HPDE6-E6E7 (cell line): ENCODE measurements around the gene TUG1.
A peak's percentile ranks its signal among the peaks of the same experiment; 100 is the strongest.

Experiments
- DNase-seq: peaks from one replicate; pipeline ENCODE4 v3.0.0; 2011; ENCODE audit warnings: missing footprints; ENCODE audit errors: extremely low spot score

TUG1 gene

DNA sequence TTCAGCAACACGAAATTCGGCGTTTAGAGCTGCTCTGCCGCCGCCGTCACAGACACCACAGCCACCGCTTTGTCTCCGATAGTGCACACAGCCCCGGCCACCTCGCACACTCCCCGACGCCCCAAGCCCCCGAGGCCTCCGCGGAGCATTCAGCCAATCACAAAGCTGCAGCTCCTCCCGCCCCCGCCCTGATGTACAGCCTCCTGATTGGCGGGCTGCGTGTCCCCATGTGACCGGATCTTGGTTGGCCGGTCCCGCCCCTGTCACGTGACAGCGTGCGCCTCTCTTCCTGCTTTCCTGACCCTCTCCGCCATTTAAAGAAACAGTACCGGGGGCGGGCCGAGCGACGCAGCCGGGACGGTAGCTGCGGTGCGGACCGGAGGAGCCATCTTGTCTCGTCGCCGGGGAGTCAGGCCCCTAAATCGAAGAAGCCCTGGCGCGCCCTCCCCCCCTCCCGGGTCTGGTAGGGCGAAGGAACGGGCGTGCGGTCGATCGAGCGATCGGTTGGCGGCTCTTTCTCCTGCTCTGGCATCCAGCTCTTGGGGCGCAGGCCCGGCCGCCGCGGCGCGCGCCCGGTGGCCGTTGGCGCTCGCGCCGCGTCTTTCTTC lies at the start of gene TUG1:
TSS of gene TUG1 (plus strand) at position 342 of the 608 bp plus-strand sequence.
- peak; percentile 98 for DNase-seq

DNA sequence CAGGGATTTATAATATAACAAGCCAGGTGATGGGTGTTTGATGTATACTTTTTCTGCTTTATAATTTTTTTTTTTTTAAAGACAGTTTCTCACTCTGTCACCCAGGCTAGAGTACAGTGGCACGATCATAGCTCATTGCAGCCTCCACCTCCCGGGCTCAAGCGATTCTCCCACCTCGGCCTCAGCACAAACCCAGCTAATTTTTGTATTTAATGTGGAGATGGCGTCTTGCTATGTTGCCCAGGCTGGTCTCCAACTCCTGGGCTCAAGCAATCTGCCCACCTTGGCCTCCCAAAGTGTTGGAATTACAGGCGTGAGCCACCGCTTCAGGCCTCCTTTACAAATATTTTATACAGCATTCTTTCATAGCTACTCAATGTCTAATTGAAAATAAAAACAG lies 49.1 kb upstream of the TUG1 start:
- no peak for DNase-seq

DNA sequence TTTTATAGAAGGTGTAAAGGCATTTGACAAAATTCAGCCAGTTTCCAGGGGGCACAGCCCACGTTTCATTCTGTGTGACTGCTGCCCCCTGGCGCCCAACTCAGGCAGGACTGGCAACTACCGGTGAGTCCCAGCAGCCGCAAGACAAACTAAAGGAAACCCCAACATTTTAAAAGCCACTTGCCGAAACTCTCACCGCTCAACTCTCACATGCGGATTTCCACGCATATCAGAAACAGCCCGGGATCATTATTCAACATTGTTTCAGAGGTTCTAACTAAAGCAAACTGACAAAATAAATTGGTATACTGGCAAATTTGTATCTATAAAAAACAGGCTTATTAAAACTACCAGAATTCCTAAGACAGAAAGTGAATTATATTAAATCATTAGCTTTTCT lies 48.7 kb upstream of the TUG1 start:
- DNase-seq, result peak; percentile 66

DNA sequence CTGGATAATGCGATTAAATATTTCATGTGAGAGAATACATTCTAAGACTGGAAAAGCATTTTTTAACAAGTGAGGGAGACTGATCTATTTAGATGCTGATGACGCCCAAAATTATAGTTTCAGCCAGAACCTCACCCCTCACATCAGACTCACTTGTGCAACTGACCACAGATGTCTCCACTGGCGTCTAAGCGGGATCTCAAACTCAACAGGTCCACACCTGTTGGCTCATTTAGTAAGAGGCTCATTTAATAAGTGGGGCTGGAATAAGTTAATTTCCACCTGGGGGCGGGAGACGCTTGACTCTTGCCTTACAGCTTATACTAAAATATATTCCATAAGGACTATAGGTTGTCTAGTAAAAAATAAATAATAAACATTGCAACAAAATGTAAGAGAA lies 48.0 kb upstream of the TUG1 start:
- DNase-seq, result peak; percentile 39

DNA sequence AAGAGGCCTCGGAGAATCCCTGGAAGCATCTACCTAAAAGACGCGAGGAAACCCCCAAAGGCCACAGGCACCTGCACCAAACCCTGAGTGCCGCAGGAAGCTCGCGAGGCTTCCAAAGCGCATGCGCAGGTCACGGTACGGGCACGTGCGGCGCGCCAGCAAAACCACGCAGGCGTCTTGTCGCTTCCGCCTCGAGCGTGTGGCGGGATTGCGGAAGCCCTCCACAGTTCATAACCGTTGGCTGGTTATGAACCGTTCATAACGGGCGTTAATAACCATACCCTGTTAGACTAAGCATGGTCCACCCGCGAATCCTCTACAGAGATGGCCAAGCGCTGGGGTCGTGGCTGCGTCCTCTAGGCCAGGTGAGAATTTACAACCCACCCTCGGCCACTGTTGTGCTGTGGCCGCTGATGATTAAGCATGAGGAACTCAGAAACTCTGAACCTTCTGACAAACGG lies 46.9 kb upstream of the TUG1 start:
- peak; percentile 39 for DNase-seq

DNA sequence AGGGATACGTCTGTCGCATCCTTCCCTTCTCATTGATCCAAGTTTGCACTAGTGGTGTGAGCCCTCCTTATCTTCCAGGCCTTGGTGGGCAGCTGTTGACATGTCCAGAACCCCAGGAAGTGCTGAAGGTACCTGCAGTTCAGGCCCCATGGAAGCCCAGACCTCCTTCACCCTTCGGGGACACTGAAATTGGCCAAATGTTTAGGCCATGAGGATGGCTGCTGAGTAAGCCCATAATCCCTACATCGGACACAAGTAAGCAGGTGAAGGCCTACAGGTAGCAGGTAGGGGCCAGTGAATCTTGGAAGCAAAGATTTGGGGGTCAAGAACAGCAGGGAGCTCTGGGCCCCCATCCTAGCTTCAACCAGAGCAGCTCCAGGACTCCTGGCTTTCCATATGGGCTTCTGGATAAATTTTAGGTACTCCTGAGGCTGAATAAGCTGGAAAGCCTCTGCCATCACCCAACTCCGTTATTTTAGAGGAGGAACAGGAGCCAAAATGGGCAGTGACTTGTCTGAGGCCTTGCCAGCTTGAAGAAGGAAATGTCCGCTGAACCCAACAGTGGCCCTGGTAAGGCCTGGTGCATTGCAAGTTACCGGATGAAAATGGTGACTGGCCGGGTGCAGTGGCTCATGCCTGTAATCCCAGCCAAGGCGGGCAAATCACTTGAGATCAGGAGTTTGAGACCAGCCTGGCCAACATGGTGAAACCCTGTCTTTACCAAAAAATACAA lies 45.7 kb upstream of the TUG1 start:
- DNase-seq, result no peak

DNA sequence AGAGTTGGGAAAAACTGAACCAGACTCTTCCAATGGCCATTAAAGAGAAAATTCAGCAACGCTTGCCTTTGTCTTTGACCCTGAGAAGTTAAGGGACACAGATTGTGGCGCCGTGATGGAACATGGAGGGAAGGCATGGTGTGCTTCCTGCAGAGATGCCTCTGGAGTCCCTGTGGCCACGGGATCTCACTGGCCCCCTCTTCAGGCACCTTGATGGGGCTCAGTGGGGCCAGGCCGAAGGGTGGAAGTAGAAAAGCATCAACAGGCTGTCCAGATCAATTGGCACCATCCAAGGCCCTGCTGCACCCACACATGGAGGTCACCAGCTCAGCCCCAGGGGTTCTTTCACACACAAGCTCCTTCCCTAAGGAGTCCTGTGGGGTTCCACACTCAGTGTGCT lies 43.4 kb upstream of the TUG1 start:
- DNase-seq, result no peak

DNA sequence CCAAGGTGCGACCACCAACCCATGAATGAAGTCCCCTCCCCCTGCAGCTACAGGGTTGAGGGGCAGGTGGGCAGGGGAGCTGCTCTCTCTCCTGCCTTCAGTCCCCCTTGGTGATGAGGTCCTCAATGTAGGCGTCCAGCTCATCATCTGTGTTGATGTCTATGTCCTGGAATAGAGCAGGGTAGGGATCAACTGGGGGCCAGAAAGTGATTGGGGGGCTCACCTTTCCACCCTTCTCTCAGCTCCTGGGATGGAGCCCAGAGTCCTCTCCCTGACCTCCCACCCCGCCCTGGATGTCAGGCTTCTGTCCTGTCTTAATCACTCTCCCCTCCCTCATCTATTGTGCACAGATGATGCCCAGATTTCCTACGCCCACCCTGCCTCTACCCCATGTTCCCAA lies 42.4 kb upstream of the TUG1 start:
- DNase-seq, result no peak

DNA sequence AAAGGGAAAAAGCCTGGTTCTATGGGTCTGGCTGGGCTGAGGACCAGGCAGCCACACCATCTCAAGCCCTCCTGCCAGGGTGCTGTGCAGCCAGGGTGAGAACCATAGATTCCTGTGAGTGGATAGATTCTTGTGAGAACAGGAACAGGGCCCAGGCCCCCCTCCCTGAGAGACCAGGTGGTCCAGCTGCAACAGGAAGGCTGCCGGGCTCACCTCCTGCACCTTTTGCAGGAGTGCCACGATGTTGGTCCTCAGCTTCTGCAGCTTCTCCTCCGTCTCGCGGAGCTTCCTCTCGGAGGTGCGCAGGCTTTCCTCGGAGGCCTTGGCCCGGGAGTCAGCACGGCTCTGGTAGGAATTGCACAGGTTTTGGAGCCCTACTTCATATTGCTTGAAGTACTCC lies 41.3 kb upstream of the TUG1 start:
- DNase-seq, result no peak

DNA sequence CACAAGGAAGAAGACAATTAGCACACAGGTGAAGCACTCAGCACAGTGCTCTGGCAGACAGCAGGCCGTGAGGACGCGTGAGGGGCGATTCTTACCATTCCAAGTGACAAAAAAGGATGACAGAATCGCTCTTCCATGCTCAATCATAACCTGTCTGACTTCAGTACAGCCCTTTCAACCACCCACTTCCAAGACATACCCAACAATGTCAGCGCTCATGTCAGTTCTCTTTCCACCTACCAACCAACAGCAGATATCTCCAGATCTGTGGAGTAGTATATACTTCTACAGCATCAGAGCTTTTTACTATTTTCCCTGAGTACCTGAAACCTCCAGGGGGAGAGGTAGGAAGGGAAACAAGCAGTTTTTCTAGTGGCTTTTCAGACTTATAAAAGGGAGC lies 40.7 kb upstream of the TUG1 start:
- DNase-seq, result no peak

DNA sequence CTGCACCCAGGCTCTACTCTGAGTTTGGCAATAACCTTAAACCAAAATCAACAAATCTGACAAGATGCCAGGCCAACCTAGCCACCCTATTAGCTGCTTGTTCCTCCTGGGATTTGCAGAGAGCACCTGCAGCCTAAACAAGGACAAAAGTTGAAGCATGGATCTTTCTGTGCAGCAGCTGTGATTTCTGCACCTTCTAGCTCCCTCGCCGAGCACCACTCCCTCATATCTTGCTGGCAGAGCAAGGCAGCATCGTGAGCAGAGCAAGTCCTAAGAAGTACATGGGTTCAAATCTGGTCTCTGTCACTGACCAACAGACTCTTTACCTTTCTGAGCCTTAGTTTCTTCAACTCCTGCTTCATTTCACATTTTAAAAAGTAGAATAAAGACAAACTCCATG lies 38.8 kb upstream of the TUG1 start:
- no peak for DNase-seq

DNA sequence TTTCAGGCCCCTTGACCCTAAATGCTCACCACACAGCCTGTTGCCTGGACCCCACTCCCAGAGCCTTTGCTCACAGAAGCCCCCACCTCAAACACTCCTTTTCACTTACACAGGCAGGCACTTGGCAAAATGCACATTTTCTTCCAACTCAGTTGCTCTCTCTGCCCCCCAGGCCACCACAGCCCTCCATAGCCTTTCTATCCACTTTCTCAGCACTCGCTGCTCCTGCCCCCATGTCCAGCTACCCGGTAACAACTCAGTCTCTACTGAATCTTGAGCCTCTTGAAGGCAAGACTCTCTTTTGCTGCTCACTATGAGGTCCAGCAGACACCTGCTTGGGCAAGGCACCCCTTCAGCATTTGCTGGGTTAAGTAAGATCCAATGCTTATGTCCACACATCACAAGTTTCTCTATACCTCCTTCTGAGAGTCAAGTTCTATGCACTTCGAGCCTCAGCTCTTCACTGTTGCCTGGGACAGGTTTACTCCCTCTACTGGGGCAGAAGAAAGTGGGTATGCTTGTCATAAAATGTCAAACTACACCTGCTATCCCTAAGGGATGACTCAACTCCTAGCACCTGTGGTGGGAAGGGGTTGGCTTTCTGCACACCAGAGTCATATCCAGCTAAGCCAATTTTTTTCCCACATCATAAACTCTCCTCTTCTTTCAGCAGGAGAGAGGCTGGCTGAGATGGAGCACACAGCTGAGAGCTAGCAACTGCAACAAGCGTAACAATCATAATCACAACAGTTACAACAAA lies 37.3 kb upstream of the TUG1 start:
- DNase-seq, result no peak

DNA sequence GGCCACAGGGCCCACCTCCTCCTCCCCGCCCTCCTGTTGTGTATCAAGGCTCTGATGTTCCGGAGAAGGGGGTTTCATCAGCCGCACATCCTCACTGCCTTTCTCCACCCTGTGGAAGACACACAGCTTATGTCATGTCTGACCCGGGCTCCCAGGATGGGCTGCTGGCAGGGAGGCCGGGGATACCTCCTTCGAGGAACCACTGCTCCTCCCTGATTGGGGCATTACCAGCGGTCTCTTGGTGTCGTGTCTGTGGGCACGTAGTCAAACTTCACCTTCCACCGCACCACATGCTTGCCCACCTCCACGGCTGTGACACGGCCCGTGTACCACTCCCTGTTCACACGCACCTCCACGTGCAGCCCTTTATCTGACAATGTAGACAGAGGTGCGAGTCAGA lies 36.4 kb upstream of the TUG1 start:
- DNase-seq, result no peak

DNA sequence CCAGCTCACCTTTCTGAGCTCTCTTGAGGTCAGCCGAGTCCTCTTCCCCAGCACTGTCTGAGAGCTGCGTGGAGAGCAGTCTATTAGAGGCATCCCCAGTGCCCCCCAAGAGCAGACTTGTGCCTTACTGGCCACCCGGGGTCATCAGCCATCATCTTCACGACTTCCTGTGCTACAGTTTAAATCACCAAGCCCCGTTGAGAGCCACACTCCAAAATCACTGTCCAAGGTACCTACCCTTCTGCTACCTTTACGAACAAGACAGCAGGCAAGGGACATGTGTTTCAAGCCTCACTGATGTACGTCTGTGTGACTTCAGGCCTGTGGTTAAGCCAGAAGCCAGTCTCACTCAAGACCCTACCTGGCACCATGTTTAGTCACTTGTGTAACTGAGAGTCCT lies 35.6 kb upstream of the TUG1 start:
- no peak for DNase-seq

DNA sequence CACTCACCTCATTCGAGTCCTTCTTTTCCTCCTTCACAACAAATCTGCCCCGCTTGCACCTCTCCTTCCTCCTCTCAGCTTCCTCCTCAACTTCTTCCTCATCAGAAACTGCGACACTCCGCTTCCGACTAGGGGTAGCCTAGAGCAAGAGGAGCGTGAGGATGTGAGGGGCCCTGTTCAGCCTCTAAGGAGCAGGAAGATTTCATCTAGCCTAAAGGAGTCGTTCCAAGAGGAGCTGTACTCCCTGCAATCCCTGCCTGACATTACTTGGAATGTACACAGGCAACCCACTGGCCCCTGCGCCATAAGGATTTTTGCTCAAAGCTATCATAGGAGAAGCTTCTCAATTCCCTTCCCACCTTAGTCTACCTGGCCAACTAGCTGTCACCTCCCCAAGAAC lies 35.0 kb upstream of the TUG1 start:
- no peak for DNase-seq

DNA sequence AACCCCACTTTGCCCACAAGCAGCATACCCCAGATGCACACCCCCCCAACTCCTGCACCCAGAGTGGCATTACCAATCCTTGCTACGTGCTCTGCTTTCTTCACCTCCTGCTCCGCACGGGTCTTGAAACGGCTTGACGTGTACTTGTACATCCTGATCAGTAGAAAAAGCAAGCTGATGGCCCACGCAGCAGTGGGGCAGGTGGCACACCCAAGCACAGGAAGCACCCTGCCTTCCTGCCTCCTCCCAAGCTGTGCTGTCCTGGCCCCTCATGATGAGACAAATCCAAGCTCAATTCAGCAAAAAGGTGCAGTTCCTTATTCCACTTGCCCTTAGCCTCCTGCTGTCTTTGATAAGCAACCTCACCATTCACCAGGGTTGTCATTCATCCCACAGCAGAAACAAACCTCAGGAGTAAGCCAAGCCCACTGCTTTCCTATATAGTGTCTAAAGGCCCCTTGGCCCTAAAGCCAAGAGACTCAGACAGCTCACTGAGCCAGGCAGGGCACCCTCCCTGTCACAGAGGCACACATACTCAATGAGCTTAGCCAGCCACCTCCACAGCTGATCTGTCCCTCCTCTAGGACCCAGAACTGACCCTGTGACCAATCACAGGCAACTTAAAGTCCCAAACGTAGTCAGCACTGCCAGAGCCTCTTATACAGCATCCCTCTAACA lies 28.2 kb upstream of the TUG1 start:
- DNase-seq, result no peak

DNA sequence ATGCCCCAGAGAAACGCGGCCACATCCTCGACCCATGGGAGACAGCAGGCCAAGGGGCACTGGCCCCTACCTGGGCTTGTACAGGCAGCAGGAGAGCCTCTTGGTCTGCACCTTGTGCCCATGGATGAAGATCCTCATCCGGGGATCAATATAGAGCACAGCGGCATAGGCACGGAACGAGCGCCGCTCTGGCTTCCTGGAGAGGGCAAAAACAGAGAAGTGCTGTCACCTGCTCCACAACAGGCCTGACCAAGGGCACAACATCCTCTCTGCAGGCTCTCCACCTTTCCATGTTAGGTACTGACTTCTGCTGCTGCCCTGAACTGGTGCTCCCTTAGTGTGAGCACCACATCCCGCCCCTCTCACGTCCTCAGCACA lies 27.7 kb upstream of the TUG1 start:
- no peak for DNase-seq

DNA sequence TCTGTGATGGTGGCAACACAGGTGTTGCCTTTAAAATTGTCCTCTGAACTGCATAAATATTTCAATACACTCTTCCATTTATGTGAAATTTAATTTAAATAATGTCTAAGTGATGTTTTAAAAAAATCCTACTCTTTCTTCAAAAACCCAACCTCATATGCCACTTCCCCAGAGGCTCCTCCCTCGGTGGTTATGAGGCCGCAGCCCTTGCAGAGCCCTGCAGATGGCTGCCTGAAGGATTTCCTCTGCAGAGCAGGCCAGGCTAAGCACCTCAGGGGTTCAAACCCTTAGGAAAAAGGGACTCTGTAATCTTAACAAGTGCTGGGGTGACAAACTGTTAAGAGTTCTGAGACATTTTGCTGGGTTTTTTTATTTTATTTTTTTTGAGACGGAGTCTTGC lies 25.7 kb upstream of the TUG1 start:
- no peak for DNase-seq

DNA sequence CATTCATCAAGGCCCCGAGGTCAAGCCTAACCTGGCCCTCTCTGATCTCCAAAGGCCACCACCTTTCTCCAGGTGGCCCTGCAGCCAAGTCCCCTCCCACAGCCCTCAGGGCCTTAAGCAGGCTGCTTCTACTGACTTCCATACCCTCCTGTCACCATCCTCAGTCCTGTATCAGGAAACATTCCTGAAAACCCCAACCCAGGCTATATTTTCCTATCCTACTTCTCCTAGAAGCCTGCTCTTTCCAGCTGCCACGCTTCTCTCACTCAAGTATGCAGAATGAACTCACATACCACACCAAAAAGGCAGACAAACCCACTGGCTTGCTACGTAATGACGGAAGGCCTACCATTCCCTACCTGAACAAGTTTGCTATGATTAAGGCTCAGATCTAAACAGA lies 24.1 kb upstream of the TUG1 start:
- DNase-seq, result no peak

DNA sequence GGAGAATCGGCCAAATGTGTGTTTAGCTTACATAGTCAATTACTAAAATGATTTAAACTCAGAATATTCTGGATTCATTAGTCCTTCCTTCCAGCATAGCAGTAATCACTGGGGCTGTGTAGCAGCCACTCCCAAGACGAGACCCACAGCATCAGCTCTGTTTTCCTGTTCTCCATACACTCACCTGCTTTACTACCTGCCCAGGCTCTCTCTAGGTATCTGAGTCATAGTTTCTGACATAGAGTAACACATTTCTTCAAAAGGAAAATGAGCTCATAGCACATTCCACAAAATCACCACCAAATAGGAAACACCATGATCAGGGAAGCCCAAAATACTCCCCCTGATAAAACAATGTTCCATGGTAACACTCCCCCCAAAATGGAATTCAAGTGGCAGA lies 23.4 kb upstream of the TUG1 start:
- peak; percentile 29 for DNase-seq

DNA sequence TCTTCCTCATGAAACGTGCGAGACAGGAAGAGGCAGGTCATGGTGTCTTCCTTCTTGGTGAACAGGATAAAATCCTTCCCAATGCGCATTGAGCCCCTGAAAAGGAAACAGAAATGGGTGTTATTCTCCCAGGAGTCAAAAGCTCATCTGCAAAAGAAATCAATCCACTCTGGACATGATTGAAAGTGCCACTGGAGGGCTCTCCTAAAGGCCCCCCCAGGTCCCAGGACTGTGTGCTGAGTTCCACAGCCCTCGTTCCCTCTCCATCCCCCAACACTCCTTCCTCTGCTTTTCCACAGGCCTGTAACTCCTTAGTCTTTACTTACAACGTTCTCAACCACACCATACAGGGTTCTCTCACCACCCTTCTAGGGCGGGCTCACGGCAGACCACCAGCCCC lies 22.7 kb upstream of the TUG1 start:
- no peak for DNase-seq

DNA sequence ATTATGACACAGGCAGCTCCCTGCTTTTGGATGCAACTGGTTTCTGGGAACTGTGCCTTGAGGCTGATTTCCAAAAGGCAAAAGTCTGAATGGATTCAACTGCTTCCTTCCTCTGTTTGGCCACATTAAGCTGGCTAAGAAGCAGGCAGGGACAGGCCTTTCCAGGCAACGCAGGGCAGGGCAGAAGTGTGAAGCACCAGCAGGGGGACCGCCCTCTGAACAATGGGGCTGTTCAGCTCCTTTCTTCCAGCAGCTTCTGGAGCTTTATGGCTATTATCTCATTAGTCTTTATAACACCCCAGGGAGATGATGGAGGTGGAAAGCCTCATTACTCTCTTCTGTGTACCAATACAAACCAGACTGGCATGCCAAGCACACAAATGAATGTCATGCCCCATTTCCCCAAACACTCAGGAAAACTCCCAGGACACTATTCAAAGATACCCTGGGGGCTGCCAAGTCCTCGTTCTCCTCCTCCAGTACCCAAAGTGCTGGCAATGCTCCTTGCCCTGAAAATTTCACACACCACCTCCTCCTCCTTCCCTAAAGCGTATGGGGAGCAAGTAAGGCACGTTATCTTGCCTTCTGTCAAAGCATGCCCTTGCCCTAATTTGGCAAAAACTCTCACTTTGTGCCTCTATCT lies 21.8 kb upstream of the TUG1 start:
- DNase-seq, result peak; percentile 38
